ENCODE results near the gene IMMT. TPM values are rescaled to one million over a fixed set of nuclear protein-coding genes. Genes with fewer than 3 reads are reported as not detected.

IMMT gene
- total RNA-seq, 1 experiment from 2014 or later, result 112 TPM

GRCh38 chr2:86195808-86196387, 636 bp upstream of the IMMT start:
- Histone ChIP-seq H2AK5ac (ENCODE audit: insufficient read length, low read length) (no peak overlapping the region), H3T11ph (ENCODE audit: low read length) (no peak overlapping the region), H3K4me2 (ENCODE audit: insufficient read depth, insufficient read length, low read length) (peak overlapping the region; percentile 91), H2BK5ac (ENCODE audit: insufficient read length, low read length) (no peak overlapping the region), H2BK20ac (ENCODE audit: low read depth, low read length, poor library complexity, severe bottlenecking) (no peak overlapping the region), H4K20me1 (ENCODE audit: control insufficient read depth, insufficient read depth, insufficient read length) (no peaks in the 10 kb centered on the region), H3K4ac (ENCODE audit: low read depth, low read length) (no peak overlapping the region), H2AFZ (ENCODE audit: low read length) (no peak overlapping the region), H3K27me3 (ENCODE audit: insufficient read depth, low read length) (no peaks in the 10 kb centered on the region), H2BK15ac (ENCODE audit: low read depth, low read length) (no peak overlapping the region), H3K23me2 (ENCODE audit: insufficient read length, low read depth, low read length, poor library complexity, severe bottlenecking) (peaks cover 9% of the 10 kb centered on the region), H3K56ac (ENCODE audit: insufficient read length, low read depth, low read length) (no peak overlapping the region), H3K18ac (ENCODE audit: insufficient read length, low read depth, low read length) (no peak overlapping the region), H3K79me1 (ENCODE audit: insufficient read depth, low read depth, low read length, poor library complexity, severe bottlenecking) (peaks cover 3% of the 10 kb centered on the region), H2BK12ac (ENCODE audit: insufficient read length, low read depth, low read length) (no peak overlapping the region), H4K5ac (ENCODE audit: insufficient read length, low read depth, low read length) (no peak overlapping the region), H3K9ac (ENCODE audit: extremely low read depth, insufficient read length, low read length) (peak overlapping the region; percentile 75), H3K27ac (ENCODE audit: insufficient read length, low read depth, low read length) (no peak overlapping the region), H4K91ac (ENCODE audit: insufficient read length, low read depth, low read length) (no peak overlapping the region), H3K14ac (ENCODE audit: insufficient read depth, low read length) (peak overlapping the region; percentile 10; the same call in 1 of the 2 replicates), H3K9me3 (ENCODE audit: control insufficient read depth, low read depth, low read length) (no peaks in the 10 kb centered on the region), H3K23ac (ENCODE audit: insufficient read length, low read depth, low read length) (no peak overlapping the region), H2BK120ac (ENCODE audit: low read depth, low read length, poor library complexity, severe bottlenecking) (no peak overlapping the region), H3K4me1 (ENCODE audit: insufficient read depth, low read length) (no peaks in the 10 kb centered on the region), H3K79me2 (ENCODE audit: insufficient read depth, low read length) (peaks cover 24% of the 10 kb centered on the region), H4K8ac (replicated peaks; ENCODE audit: insufficient read length, low read depth, low read length) (no peak overlapping the region)
- WGBS (ENCODE audit: extremely low coverage, insufficient read length, low lambda C conversion rate), result no CpG with 5 or more reads among the region's 23 CpGs
- Mint-ChIP-seq H3K27me3 (ENCODE audit: low read depth) (no peaks in the 10 kb centered on the region), H3K4me3 (peak overlapping the region; percentile 74 to 90), H3K4me1 (peaks cover 18 to 29% of the 10 kb centered on the region in 2 experiments), H3K36me3 (ENCODE audit: insufficient read depth in 1 of 3, low read depth in 3 of 3) (peaks cover 2 to 8% (median 4%) of the 10 kb centered on the region in 3 experiments; a peak in 5 of 7 replicates), H3K27ac (peak overlapping the region; percentile 83 to 97 (median 94)), H3K9me3 (no peaks in the 10 kb centered on the region)
- DNase-seq, result no peak
- TF ChIP-seq CTCF (conservative IDR thresholded peaks at IDR 0.05), result no peak

All from H9 (cell line).